ENCODE results near the gene GRM8. TPM values are rescaled to one million over a fixed set of nuclear protein-coding genes. Genes with fewer than 3 reads are reported as not detected.

GRM8 gene
- polyA plus RNA-seq, 1 donor from 2014 or later, result 1.5 TPM

GRCh38 chr7:126449611-126450268, 803.0 kb downstream of the GRM8 start:
- H3K36me3 ChIP-seq (ENCODE audit: insufficient read depth, low read length), result no peaks in the 10 kb centered on the region
- no peaks in the 10 kb centered on the region for H3K9me3 ChIP-seq (ENCODE audit: low read length)
- no peaks in the 10 kb centered on the region for H3K79me2 ChIP-seq (replicated peaks; ENCODE audit: insufficient read depth, low read length)
- TF ChIP-seq REST (IDR thresholded peaks at IDR 0.05; ENCODE audit: borderline replicate concordance), result no peak
- no peak for TF ChIP-seq SMC3 (conservative IDR thresholded peaks at IDR 0.05; ENCODE audit: poor library complexity)
- TF ChIP-seq TAF1 (IDR thresholded peaks at IDR 0.05; ENCODE audit: low read depth), result no peak
- TF ChIP-seq EZH2 (IDR thresholded peaks at IDR 0.05; ENCODE audit: borderline replicate concordance, insufficient read depth, low read length, poor library complexity, severe bottlenecking), result no peak
- no peak for TF ChIP-seq POLR2AphosphoS5 (IDR thresholded peaks at IDR 0.05)
- no peak for TF ChIP-seq MXI1 (conservative IDR thresholded peaks at IDR 0.05; ENCODE audit: poor library complexity, severe bottlenecking)
- no peak for TF ChIP-seq RAD21 (conservative IDR thresholded peaks at IDR 0.05)
- TF ChIP-seq CTCF (IDR thresholded peaks at IDR 0.05; ENCODE audit: poor library complexity, severe bottlenecking), result no peak
- no peak for TF ChIP-seq EP300 (conservative IDR thresholded peaks at IDR 0.05; ENCODE audit: poor library complexity, severe bottlenecking)
- H3K4me2 ChIP-seq (ENCODE audit: low read length), result no peak overlapping the region
- no peaks in the 10 kb centered on the region for H4K20me1 ChIP-seq (ENCODE audit: insufficient read depth)
- H3K4me3 ChIP-seq (ENCODE audit: low read length), result no peak overlapping the region
- H3F3A ChIP-seq (ENCODE audit: insufficient read depth, low read length, poor library complexity, severe bottlenecking), result no peaks in the 10 kb centered on the region
- H3K27ac ChIP-seq (ENCODE audit: low read length), result no peak overlapping the region
- no peak overlapping the region for H2AFZ ChIP-seq (ENCODE audit: low read depth, low read length)
- no peaks in the 10 kb centered on the region for H3K9me2 ChIP-seq (ENCODE audit: insufficient read depth, low read length)
- H3K27me3 ChIP-seq (ENCODE audit: insufficient read depth, low read depth, low read length), result no peaks in the 10 kb centered on the region
- no peak overlapping the region for H3K9ac ChIP-seq (ENCODE audit: low read length)

- H3K9me2 ChIP-seq (ENCODE audit: insufficient read depth, low read length), result no peaks in the 10 kb centered on the region
- TF ChIP-seq EZH2 (IDR thresholded peaks at IDR 0.05; ENCODE audit: borderline replicate concordance, insufficient read depth, low read length, poor library complexity, severe bottlenecking) (no peak), EP300 (conservative IDR thresholded peaks at IDR 0.05; ENCODE audit: poor library complexity, severe bottlenecking) (no peak), CTCF (IDR thresholded peaks at IDR 0.05; ENCODE audit: poor library complexity, severe bottlenecking) (no peak), TAF1 (IDR thresholded peaks at IDR 0.05; ENCODE audit: low read depth) (no peak), MXI1 (conservative IDR thresholded peaks at IDR 0.05; ENCODE audit: poor library complexity, severe bottlenecking) (no peak), RAD21 (conservative IDR thresholded peaks at IDR 0.05) (no peak), SMC3 (conservative IDR thresholded peaks at IDR 0.05; ENCODE audit: poor library complexity) (no peak), POLR2AphosphoS5 (IDR thresholded peaks at IDR 0.05) (no peak), REST (IDR thresholded peaks at IDR 0.05; ENCODE audit: borderline replicate concordance) (no peak)
- no peaks in the 10 kb centered on the region for H3K79me2 ChIP-seq (replicated peaks; ENCODE audit: insufficient read depth, low read length)
- no peak overlapping the region for H2AFZ ChIP-seq (ENCODE audit: low read depth, low read length)
- H3K9me3 ChIP-seq (ENCODE audit: low read length), result no peaks in the 10 kb centered on the region
- no peak overlapping the region for H3K4me3 ChIP-seq (ENCODE audit: low read length)
- H3K4me2 ChIP-seq (ENCODE audit: low read length), result no peak overlapping the region
- H3K27ac ChIP-seq (ENCODE audit: low read length), result no peak overlapping the region
- no peaks in the 10 kb centered on the region for H3F3A ChIP-seq (ENCODE audit: insufficient read depth, low read length, poor library complexity, severe bottlenecking)
- no peaks in the 10 kb centered on the region for H3K27me3 ChIP-seq (ENCODE audit: insufficient read depth, low read depth, low read length)
- H3K9ac ChIP-seq (ENCODE audit: low read length), result no peak overlapping the region
- no peaks in the 10 kb centered on the region for H3K36me3 ChIP-seq (ENCODE audit: insufficient read depth, low read length)
- no peaks in the 10 kb centered on the region for H4K20me1 ChIP-seq (ENCODE audit: insufficient read depth)
These were observed 804.8 kb downstream of the GRM8 start for GRCh38 chr7:126447984-126448383.

Data from neural cell (in vitro differentiated cells).